SK-N-MC (cell line): ENCODE data around the gene HLA-DOA.

Source experiments
- EZH2 ChIP-seq: fragments of 200-600 bp; sonication (generic); IDR thresholded peaks from one replicate; pipeline ENCODE4 v1.6.1; 2017; ENCODE audit warnings: antibody characterized with exemption
- FOXP2 ChIP-seq: optimal IDR thresholded peaks from 2 replicates; pipeline ENCODE3; 2011; ENCODE audit warnings: mild to moderate bottlenecking, moderate library complexity; ENCODE audit not compliant: insufficient read depth; ENCODE audit errors: extremely low read length, control extremely low read depth
- POLR2AphosphoS5 ChIP-seq: IDR thresholded peaks from 2 replicates; pipeline ENCODE4 v1.6.1; 2012; ENCODE audit warnings: mild to moderate bottlenecking, low read depth, low read length, borderline replicate concordance

GRCh38 chr6:32980488-32981038 is 28.8 kb downstream of the HLA-DOA start:
- no peak; the same call in 1 of the 2 replicates for TF ChIP-seq POLR2AphosphoS5
- TF ChIP-seq EZH2, result no peak
- no peak for TF ChIP-seq FOXP2
